Measurements from ENCODE around the gene AGAP3. TPM values are rescaled to one million over a fixed set of nuclear protein-coding genes. Genes with fewer than 3 reads are reported as not detected.

Gene AGAP3
- total RNA-seq, 1 donor from 2014 or later: 86.8 TPM

DNA sequence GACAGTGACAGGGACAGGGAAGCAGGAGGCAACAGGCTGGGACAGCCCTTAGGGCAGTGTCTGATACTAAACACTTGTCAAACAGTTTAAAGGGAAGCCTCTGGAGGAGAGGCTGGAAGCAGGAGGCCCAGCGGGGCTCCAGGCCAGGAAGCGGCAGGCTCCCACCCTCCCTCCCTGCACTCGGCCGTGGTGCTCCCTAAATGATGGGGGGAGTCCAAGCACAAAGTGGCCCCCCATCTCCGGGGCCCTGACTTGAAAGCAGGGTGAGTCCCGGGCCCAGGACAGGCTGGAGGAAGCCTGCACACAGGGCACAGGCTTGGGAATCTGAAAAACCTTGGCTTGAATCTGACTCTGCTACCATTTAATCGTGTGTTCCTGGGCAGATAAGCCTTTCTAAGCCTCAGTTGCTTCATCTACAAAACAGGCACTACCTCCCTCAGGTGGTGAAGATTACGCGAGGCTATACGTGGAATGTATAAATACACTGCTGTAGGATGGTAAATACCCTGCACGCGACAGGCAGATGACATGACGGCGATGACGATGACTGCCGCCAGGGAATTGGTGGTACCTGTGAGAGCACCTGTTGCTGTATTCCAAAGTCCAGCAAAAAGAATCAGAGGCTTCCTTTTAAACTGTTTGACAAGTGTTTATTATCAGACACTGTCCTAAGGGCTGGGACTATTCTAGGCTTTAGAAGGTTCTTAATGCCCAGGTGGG lies 47.2 kb downstream of the AGAP3 start:
- no peak for DNase-seq (ENCODE audit: low spot score)

- no peak for DNase-seq (ENCODE audit: low spot score)
These were observed 47.9 kb downstream of the AGAP3 start for GRCh38 chr7:151133986-151134742.

DNA sequence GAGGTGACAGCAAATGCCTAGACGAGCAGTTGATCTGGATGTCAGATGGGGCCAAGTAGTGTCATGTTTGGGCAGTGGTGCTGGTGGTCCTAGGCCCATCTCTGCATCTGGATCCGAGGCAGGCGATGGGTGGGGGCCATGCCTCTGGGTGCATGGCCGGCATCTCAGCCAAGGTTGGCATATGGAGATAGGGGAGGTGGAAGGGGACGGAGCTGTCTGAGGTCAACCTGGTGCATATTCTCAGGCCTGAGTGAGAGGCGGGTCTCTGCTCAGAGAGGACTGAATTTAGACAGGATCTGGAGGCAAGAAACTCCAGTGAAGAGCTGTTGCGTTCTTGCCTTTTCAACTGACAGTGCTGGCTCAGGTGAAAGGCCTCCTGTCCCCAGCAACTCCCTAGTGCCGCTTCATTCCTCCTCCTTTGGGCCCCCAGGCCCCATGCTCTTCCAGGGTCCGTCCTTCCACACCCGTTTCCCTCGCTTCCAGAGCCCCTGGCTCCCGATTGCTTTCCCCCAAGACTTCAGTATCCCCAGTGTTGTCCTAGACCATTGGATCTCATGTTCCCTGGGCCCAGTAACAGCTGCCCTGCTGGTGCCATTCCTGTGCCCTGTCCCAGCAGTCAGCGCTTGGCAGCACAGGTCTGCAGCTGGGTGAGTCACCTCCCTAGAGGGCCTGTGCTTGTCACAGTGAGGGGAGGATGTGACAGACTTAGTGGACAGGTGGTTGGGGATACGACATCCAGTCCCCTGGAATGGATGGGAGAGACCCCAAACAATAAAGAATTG lies 48.7 kb downstream of the AGAP3 start:
- DNase-seq (ENCODE audit: low spot score): no peak

GRCh38 chr7:151135525-151135845 lies 49.2 kb downstream of the AGAP3 start:
- no peak for DNase-seq (ENCODE audit: low spot score)

GRCh38 chr7:151135866-151136843 lies 49.9 kb downstream of the AGAP3 start:
- DNase-seq (ENCODE audit: low spot score): peak; percentile 59

GRCh38 chr7:151137076-151137675 lies 50.9 kb downstream of the AGAP3 start:
- DNase-seq (ENCODE audit: low spot score): peak; percentile 78

DNA sequence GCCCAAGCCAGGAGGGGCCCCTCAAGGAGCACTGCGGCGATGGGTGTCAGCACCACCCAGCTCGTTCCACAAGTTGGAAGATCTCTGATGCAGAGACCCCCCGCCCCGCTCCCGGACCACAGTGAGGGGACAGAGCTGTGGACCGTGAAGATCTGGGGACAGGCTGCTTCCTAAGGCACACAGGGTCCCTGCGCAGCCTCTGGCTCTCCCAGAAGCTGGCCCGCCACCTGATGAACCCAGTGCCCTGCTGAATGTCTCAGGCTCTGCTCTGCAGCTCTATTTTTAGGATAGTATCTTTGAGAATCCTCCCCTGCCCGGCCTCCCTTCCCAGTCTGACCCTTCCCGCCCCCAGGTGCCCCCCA lies 51.5 kb downstream of the AGAP3 start:
- peak; percentile 87 for DNase-seq (ENCODE audit: low spot score)

DNA sequence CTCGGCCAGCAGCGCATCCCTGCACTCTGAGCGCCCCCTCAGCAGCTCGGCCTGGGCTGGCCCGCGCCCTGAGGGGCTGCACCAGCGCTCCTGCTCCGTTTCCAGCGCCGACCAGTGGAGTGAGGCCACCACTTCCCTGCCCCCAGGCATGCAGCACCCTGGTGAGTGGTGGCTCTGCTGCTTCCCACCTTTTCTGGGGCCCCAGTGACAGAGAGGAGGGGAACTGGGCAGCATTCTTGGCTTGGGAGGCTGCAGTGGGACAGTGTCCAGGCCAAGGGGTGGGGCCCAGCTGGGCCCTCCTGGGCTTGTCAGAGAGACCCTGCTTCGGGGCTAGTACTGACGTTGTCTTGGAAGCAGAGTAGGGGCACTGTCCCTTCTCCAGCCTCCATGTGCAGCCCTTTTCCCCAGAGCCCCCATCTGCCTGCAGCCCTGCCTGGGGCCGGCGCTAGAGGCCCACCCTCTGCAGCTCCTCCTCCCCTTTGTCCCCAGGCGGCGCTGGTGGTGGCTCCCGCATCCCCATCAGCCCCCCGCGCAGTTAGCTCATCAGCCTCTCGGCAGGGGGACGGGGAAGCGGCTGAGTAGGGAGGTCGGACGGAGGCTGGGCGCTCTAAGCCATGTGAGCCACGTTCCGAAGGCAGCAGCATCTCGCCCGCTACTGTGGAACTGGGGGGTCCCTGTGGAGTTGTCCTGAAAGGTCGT lies 52.0 kb downstream of the AGAP3 start:
- DNase-seq (ENCODE audit: low spot score): peak; percentile 74

DNA sequence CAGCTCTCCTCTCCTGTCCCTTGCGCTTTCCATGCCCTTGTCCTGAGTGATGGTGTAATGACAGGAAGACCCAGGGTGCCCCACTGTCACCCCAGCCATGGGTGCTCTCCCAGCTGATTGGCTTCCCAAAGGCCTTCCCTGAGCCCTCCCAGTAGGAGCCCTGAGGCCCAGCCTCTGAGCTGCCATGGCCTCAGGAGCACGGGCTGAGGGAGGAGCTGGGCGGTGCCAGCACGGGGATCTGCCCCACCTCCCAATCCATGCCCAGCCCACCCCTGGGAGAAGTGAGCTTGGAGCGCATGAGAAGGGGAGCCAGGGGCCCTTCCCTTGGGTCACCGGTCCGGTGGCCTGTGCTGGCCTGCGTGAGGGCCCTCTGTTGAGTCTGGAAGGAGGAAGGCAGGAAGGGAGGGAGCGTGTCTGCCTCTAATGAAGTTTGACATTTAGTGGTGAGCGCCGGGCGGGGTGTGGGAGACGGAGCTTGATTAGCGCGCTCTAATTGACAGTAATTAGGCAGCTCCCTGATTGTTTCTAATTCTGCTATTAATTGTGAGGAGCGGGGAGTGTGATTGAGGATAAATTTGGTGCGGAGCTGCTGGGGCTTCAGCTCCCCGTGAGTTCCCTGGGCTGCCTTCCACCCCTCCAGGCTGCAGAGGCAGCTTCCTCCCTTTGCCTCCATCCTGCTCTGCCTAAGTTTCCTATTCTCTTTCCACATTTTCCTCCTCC lies 53.0 kb downstream of the AGAP3 start:
- DNase-seq (ENCODE audit: low spot score): no peak

DNA sequence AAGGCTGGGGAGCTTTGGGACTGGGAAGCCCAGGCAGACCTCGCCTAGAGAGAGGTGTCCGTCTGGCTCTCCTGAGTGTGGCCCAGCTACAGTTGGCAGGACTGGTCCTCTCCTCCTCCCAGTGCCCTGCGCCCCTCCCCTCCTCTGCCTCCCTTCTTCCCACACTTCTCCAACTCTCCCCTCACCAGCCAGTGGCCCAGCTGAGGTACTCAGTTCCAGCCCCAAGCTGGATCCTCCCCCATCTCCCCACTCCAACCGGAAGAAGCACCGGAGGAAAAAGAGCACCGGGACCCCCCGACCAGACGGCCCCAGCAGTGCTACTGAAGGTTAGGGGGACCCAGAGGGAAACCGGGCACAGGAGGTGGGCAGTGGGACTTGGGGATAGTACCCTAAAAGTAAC lies 53.5 kb downstream of the AGAP3 start:
- DNase-seq (ENCODE audit: low spot score): no peak

- DNase-seq (ENCODE audit: low spot score): no peak
These were observed 54.6 kb downstream of the AGAP3 start for GRCh38 chr7:151140826-151141225.

GRCh38 chr7:151141311-151141854 lies 55.1 kb downstream of the AGAP3 start:
- no peak for DNase-seq (ENCODE audit: low spot score)

DNA sequence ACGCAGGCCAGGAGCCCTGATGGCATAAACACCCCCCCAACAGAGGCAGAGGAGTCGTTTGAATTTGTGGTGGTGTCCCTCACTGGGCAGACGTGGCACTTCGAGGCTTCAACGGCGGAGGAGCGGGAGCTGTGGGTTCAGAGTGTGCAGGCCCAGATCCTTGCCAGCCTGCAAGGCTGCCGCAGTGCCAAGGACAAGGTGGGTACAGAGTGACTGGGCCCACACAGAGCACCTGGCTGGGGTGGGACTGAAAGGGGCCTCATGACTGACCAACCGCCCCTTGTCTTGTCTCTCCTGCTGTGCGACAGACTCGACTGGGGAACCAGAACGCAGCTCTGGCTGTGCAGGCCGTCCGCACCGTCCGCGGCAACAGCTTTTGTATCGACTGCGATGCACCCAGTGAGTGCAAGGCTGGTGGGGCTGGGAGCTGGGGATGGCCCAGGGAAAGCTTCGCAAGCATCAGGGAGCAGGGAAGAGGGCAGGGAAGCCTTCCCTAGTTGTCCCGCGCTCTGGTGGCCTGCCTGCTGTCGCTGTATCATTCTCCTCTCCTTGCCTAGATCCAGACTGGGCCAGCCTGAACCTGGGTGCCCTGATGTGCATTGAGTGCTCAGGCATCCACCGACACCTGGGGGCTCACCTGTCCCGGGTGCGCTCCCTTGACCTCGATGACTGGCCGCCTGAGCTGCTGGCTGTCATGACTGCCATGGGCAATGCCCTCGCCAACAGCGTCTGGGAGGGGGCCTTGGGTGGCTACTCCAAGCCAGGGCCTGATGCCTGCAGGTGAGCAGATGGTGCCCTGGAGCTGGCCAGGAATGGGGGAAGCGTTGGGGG lies 55.8 kb downstream of the AGAP3 start:
- DNase-seq (ENCODE audit: low spot score): no peak

- DNase-seq (ENCODE audit: low spot score): no peak
These were observed 56.4 kb downstream of the AGAP3 start for GRCh38 chr7:151142686-151143040.

- no peak for DNase-seq (ENCODE audit: low spot score)
These were observed 57.2 kb downstream of the AGAP3 start for GRCh38 chr7:151143261-151144015.

DNA sequence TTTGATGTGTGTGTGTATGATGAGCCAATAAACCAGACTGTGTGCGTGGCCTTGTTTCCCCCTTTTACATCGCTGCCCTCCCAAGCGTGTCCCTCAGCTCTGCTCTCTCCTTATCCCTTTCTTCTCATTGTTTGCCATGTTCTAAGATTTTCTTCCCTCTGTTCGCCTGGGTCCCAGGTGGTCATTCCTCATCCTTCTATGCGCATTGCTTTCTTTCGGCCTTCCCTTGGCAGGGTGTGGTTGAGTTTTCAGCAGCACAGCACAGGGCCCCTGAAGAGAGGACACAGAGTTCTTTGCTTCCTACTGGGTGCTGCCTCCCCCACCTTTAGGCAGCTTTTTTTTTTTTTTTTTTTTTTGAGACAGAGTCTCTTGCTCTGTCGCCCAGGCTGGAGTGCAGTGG lies 58.1 kb downstream of the AGAP3 start:
- DNase-seq (ENCODE audit: low spot score): no peak

GRCh38 chr7:151146761-151147160 lies 60.5 kb downstream of the AGAP3 start:
- no peak for DNase-seq (ENCODE audit: low spot score)

All from mesenteric fat pad (tissue), 1 donor.